Thyroid gland (tissue), 4 donors: ENCODE measurements around the gene ADCY7. TPM values are rescaled to one million over a fixed set of nuclear protein-coding genes. Genes with fewer than 3 reads are reported as not detected.

Source experiments
- DNase-seq, 2 donors: peaks; one replicate each; pipeline ENCODE4 v3.0.0-alpha.2; 2019
- H3K27ac ChIP-seq, 3 donors: fragments of 200-600 bp; sonication (generic); 1 replicate in 2 of 3; 2 replicates in 1 of 3; pipeline ENCODE4 v1.5.1; 2016 to 2019; ENCODE audit warnings: mild to moderate bottlenecking in 1 of 3, moderate library complexity in 1 of 3
- H3K27me3 ChIP-seq: fragments of 200-600 bp; sonication (generic); one replicate; pipeline ENCODE4 v1.5.1; 2019
- H3K36me3 ChIP-seq, 2 donors: fragments of 200-600 bp; sonication (generic); one replicate each; pipeline ENCODE4 v1.5.1; 2016 to 2019
- H3K4me1 ChIP-seq, 2 donors: fragments of 200-600 bp; sonication (generic); one replicate each; pipeline ENCODE4 v1.5.1; 2017 to 2019
- H3K4me3 ChIP-seq, 3 donors: fragments of 200-600 bp; sonication (generic); replicated peaks in 1 of 3; 1 replicate in 2 of 3; 2 replicates in 1 of 3; pipeline ENCODE4 v1.5.1; 2016; ENCODE audit warnings: mild to moderate bottlenecking in 1 of 3
- H3K9me3 ChIP-seq: fragments of 200-600 bp; sonication (generic); one replicate; pipeline ENCODE4 v1.5.1; 2017
- POLR2A ChIP-seq, 2 donors: fragments of 450-650 bp; IDR thresholded peaks; one replicate each; pipeline ENCODE4 v1.6.1; 2017; ENCODE audit warnings: antibody characterized with exemption in 2 of 2, mild to moderate bottlenecking in 2 of 2, moderate library complexity in 1 of 2
- WGBS, 2 donors: methylation state at CpG; one replicate each; pipeline ENCODE4 v1.1.5; 2017; 5-methylcytosine and 5-hydroxymethylcytosine counted together
- intact Hi-C: fragments of 100-400 bp; cut with DNase I; formaldehyde crosslinking; loops from one replicate; pipeline ENCODE4 v1.15.1; 2023
- total RNA-seq, 4 donors: library from RNA; depleted of rRNA; stranded (reverse); fragments of >200 nt; gene quantifications; one replicate each; pipeline ENCODE4 v1.2.3, GENCODE V29; 2016
- TF ChIP-seq, protein P1 (sequence below), 6 experiments: fragments of 200-600 bp in 3 of 6; fragments of 450-650 bp in 3 of 6; sonication (generic) in 3 of 6; IDR thresholded peaks; one replicate each; pipeline ENCODE4 v1.5.1; 2016 to 2019; ENCODE audit warnings: antibody characterized with exemption in 6 of 6, mild to moderate bottlenecking in 2 of 6, inconsistent platforms in 1 of 6, moderate library complexity in 1 of 6

ADCY7 gene
- total RNA-seq, 4 donors from 2014 or later, result 4.2 to 8.2 (median 7.1) TPM

DNA sequence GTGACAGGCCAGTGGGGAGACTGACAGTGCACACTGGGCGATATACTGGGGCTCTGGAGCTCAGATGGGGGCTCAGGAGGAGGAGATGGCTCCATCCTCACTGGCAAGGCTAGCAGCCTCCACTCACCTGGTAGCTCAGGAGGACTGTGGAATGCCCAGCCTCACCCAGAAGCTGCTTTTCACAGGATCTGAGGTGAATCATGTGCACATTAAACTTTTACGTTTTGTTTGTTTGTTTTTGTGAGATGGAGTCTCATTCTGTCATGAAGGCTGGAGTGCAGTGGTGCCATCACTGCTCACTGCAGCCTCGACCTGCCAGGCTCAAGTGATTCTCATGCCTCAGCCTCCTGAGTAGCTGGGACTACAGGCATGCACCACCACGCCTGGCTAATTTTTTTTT, 28.6 kb downstream of the ADCY7 start:
- no peak for DNase-seq
- WGBS, 2 donors, result 84 to 90% methylated on average over 4 of the region's 4 CpGs
- no peak overlapping the region for H3K4me3 ChIP-seq
- H3K27me3 ChIP-seq, result no peaks in the 10 kb centered on the region
- H3K27ac ChIP-seq, result no peak overlapping the region
- TF ChIP-seq POLR2A (IDR thresholded peaks at IDR 0.05), result no peak
- TF ChIP-seq, protein P1, sequence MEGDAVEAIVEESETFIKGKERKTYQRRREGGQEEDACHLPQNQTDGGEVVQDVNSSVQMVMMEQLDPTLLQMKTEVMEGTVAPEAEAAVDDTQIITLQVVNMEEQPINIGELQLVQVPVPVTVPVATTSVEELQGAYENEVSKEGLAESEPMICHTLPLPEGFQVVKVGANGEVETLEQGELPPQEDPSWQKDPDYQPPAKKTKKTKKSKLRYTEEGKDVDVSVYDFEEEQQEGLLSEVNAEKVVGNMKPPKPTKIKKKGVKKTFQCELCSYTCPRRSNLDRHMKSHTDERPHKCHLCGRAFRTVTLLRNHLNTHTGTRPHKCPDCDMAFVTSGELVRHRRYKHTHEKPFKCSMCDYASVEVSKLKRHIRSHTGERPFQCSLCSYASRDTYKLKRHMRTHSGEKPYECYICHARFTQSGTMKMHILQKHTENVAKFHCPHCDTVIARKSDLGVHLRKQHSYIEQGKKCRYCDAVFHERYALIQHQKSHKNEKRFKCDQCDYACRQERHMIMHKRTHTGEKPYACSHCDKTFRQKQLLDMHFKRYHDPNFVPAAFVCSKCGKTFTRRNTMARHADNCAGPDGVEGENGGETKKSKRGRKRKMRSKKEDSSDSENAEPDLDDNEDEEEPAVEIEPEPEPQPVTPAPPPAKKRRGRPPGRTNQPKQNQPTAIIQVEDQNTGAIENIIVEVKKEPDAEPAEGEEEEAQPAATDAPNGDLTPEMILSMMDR (IDR thresholded peaks at IDR 0.05), result no peak
- no peaks in the 10 kb centered on the region for H3K9me3 ChIP-seq
- no peaks in the 10 kb centered on the region for H3K36me3 ChIP-seq
- H3K4me1 ChIP-seq, result no peaks in the 10 kb centered on the region
- intact Hi-C loops, result no loop called here

DNA sequence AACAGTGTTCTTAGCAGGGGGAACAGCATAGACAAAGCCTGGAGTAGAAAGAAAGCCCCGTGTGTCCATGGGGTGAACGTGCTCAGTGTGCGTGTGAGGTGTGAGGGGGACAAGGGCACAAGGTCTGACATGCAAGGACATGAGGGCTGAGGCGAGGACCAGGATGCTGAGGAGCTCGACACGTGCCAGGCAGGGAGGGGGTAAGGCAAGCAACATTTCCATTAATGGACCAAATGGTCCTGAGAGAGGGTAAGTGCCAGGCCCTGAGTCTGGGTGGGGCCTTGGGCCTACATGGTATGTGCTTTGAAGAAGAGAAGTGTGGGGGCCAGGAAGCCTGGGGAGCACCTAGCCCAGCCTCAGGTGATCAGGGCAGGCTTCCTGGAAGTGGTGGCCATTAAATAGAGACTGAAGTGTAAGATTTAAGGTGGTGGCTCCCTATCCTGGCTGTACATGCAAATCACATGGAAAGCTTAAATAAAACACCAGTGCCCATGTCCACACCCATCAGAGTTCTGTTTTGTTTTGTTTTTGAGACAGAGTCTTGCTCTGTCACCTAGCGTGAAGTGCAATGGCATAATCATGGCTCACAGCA, 29.3 kb downstream of the ADCY7 start:
- Histone ChIP-seq H3K36me3 (no peaks in the 10 kb centered on the region), H3K27me3 (no peaks in the 10 kb centered on the region), H3K4me1 (no peaks in the 10 kb centered on the region), H3K9me3 (no peaks in the 10 kb centered on the region), H3K4me3 (no peak overlapping the region), H3K27ac (no peak overlapping the region)
- 96 to 97% methylated on average over 7 of the region's 7 CpGs for WGBS, 2 donors
- no peak for DNase-seq
- intact Hi-C loops, result no loop called here
- TF ChIP-seq POLR2A (IDR thresholded peaks at IDR 0.05), result no peak
- TF ChIP-seq, protein P1 (IDR thresholded peaks at IDR 0.05), result no peak

DNA sequence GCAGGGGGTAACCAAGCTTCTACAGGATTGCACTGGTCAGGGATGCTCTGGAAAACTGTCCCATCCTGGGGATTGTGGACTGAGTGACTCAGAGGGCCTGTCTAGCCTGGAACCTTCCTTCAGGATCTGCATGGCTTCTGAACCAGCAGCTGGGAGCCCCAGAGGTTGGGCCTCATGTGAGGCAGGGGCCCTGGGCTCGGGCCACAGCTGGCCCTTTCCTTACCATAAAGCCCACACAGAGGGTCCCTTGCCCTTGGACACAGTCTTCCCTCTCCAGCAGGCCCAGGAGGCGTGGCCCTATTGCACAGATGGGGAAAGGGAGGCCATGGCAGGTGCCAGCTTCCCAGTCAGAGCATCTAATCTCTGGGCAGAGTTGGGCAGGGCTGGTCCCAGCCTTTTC, 30.5 kb downstream of the ADCY7 start:
- Histone ChIP-seq H3K9me3 (no peaks in the 10 kb centered on the region), H3K27me3 (no peaks in the 10 kb centered on the region), H3K27ac (no peak overlapping the region), H3K4me3 (no peak overlapping the region), H3K4me1 (no peaks in the 10 kb centered on the region), H3K36me3 (no peaks in the 10 kb centered on the region)
- intact Hi-C loops, result no loop called here
- no peak for TF ChIP-seq POLR2A (IDR thresholded peaks at IDR 0.05)
- TF ChIP-seq, protein P1 (IDR thresholded peaks at IDR 0.05), result no peak
- 80 to 100% methylated on average over 1 to 2 of the region's 2 CpGs for WGBS, 2 donors
- DNase-seq, result no peak

DNA sequence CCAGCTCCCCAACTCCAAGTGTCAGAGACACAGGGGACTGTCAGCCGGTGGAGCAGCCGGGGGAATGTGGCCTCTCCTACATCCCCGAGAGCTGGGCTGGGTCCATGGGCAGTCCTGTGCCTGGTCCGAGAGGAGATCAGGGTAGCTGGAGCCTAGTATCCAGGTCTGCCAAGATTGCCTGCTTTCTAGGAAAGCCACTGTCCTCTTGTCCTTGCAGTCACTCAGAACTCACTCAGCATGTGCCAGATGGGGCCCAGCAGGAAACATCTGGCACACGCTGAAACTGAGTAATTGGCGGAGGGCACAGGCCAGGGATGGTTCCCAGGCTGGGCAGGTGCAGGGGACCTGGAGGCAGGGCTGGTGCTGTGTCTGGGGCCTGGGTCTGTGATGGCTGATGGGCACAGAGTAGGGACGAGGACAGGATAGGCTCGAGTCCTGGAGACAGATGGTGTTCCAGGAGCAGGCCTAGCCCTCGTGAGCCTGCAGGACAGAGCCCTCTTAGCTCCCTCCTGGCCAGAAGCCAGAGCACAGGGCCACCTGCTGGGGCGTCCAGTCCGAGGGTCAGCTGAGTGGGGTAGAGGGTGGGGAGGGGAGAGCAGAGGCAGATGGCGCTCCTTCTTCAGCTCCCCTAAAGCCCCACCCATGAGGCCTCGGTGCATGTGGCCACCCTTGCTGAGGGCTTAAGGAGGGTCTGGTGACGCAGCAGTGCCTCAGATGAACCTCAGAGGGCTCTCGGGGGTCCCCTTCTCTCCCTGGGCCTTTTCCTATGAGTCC, 31.1 kb downstream of the ADCY7 start:
- Histone ChIP-seq H3K4me3 (no peak overlapping the region), H3K4me1 (no peaks in the 10 kb centered on the region), H3K27me3 (no peaks in the 10 kb centered on the region), H3K27ac (no peak overlapping the region), H3K36me3 (no peaks in the 10 kb centered on the region), H3K9me3 (no peaks in the 10 kb centered on the region)
- intact Hi-C loops, result no loop called here
- TF ChIP-seq POLR2A (IDR thresholded peaks at IDR 0.05), result no peak
- TF ChIP-seq, protein P1 (IDR thresholded peaks at IDR 0.05), result no peak
- DNase-seq, result peak in 1 of 2 donors; percentile 4
- 69 to 72% methylated on average over 8 to 15 of the region's 15 CpGs for WGBS, 2 donors

DNA sequence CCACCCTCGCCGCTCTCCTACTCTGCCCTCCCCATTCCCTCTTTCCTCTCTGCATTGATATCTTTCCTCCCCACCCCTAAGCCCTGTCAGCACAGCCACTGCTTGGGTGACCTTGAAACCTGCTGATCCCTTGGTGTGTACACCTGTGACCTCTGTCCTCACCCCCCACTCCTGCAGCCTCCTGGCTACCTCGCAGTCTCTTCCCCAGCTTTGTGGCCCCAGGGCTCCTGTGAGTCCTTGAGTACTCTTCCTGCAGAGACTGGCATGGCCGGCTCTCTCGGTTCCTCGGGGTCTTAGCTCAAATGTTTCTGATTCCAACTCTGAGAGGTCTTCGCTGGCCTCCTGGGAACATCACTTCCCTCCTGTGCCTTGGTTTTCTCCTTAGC, 31.7 kb downstream of the ADCY7 start:
- intact Hi-C loops, result no loop called here
- no peak overlapping the region for H3K27ac ChIP-seq
- DNase-seq, result peak in 1 of 2 donors; percentile 0
- TF ChIP-seq POLR2A (IDR thresholded peaks at IDR 0.05), result no peak
- TF ChIP-seq, protein P1 (IDR thresholded peaks at IDR 0.05), result no peak
- no peak overlapping the region for H3K4me3 ChIP-seq
- 90 to 92% methylated on average over 7 of the region's 7 CpGs for WGBS, 2 donors
- no peaks in the 10 kb centered on the region for H3K9me3 ChIP-seq
- H3K27me3 ChIP-seq, result no peaks in the 10 kb centered on the region
- H3K4me1 ChIP-seq, result no peaks in the 10 kb centered on the region
- no peaks in the 10 kb centered on the region for H3K36me3 ChIP-seq
